Sigmoid colon (tissue), 7 donors: ENCODE measurements around the gene OR9G1. TPM values are rescaled to one million over a fixed set of nuclear protein-coding genes. Genes with fewer than 3 reads are reported as not detected.

ENCODE experiments used
- DNase-seq: peaks from one replicate; pipeline ENCODE4 v3.0.0-alpha.2; 2019
- H3K27ac ChIP-seq, 4 donors: fragments of 200-600 bp; sonication (generic); one replicate each; pipeline ENCODE4 v1.5.1; 2016 to 2019; ENCODE audit warnings: mild to moderate bottlenecking in 1 of 4
- H3K27me3 ChIP-seq, 3 donors: fragments of 200-600 bp; sonication (generic); one replicate each; pipeline ENCODE4 v1.5.1; 2019; ENCODE audit warnings: mild to moderate bottlenecking in 1 of 3
- H3K36me3 ChIP-seq, 4 donors: fragments of 200-600 bp; sonication (generic); one replicate each; pipeline ENCODE4 v1.5.1; 2016 to 2019
- H3K4me1 ChIP-seq, 4 donors: fragments of 200-600 bp; sonication (generic); one replicate each; pipeline ENCODE4 v1.5.1; 2017 to 2019
- H3K4me3 ChIP-seq, 4 donors: fragments of 200-600 bp; sonication (generic); one replicate each; pipeline ENCODE4 v1.5.1; 2017 to 2019; ENCODE audit warnings: mild to moderate bottlenecking in 2 of 4, moderate library complexity in 1 of 4
- H3K9me3 ChIP-seq, 4 donors: fragments of 200-600 bp in 3 of 4; sonication (generic) in 3 of 4; one replicate each; pipeline versions ENCODE4 v1.5.1 to v1.6.1; 2013 to 2019
- CTCF ChIP-seq, 4 experiments: fragments of 450-650 bp in 3 of 4; fragments of 200-600 bp in 1 of 4; IDR thresholded peaks; one replicate each; pipeline ENCODE4 v1.5.1; 2016 to 2019; ENCODE audit warnings: antibody characterized with exemption in 4 of 4, mild to moderate bottlenecking in 3 of 4, moderate library complexity in 2 of 4
- EP300 ChIP-seq, 4 donors: sonication (generic); formaldehyde crosslinking; IDR thresholded peaks; one replicate each; pipeline ENCODE4 v1.6.1; 2017; ENCODE audit warnings: antibody characterized with exemption in 4 of 4
- POLR2A ChIP-seq, 2 donors: fragments of 450-650 bp; IDR thresholded peaks; one replicate each; pipeline ENCODE4 v1.6.1; 2016; ENCODE audit warnings: antibody characterized with exemption in 2 of 2, mild to moderate bottlenecking in 2 of 2, moderate library complexity in 2 of 2
- POLR2AphosphoS5 ChIP-seq, 4 donors: sonication (generic); formaldehyde crosslinking; IDR thresholded peaks; one replicate each; pipeline ENCODE4 v1.6.1; 2017; ENCODE audit warnings: antibody characterized with exemption in 4 of 4
- WGBS, 2 donors: extraction: QIAGEN DNeasy Blood & Tissue Kit; methylation state at CpG; one replicate each; pipeline ENCODE4 v1.1.7; 2013; 5-methylcytosine and 5-hydroxymethylcytosine counted together
- intact Hi-C: fragments of 100-400 bp; cut with DNase I; formaldehyde crosslinking; loops from one replicate; pipeline ENCODE4 v1.15.1; 2023
- polyA plus RNA-seq, 3 donors: library from polyadenylated mRNA; stranded (reverse); fragments of 200-250 nt; gene quantifications; one replicate each; pipeline ENCODE4 v1.2.3, GENCODE V29; 2013
- total RNA-seq, 4 donors: library from RNA; depleted of rRNA; stranded (reverse); fragments of >200 nt; gene quantifications; one replicate each; pipeline ENCODE4 v1.1.0, GENCODE V29; 2016
- donor health status: healthy with polysubstance abuse.
- donor health status: Bipolar disorder and iron deficiency.
- donor health status: healthy.

OR9G1 gene
- total and polyA plus RNA-seq, 7 donors, result 1.8 TPM; not detected in 6

DNA sequence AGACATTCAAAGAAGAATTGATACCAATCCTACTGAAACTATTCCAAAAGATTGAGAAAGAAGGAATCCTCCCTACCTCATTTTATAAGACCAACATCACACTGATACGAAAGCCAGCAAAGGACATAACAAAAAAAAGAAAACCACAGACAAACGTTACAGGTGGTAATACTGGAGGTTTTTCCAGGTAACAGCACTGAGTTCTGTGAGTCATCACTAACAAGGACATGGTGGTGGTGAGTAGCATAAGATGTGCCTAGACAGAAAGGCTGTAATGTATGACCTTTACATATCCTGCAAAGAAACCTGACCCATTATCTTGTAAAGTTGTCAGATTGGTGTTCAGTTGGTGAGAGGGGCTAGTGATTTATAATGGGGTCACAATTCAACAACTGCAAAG lies 15.3 kb downstream of the OR9G1 start:
- Histone ChIP-seq H3K9me3 (no peaks in the 10 kb centered on the region), H3K36me3 (no peaks in the 10 kb centered on the region), H3K27me3 (no peaks in the 10 kb centered on the region), H3K27ac (no peak overlapping the region), H3K4me3 (no peak overlapping the region), H3K4me1 (no peaks in the 10 kb centered on the region)
- intact Hi-C loops, result no loop called here
- no peak for DNase-seq
- 73 to 75% methylated on average over 2 of the region's 2 CpGs for whole genome bisulfite sequencing, 2 donors
- no peak for TF ChIP-seq POLR2AphosphoS5 (IDR thresholded peaks at IDR 0.05)
- no peak for TF ChIP-seq EP300 (IDR thresholded peaks at IDR 0.05)
- no peak for TF ChIP-seq CTCF (IDR thresholded peaks at IDR 0.05)
- no peak for TF ChIP-seq POLR2A (IDR thresholded peaks at IDR 0.05)

DNA sequence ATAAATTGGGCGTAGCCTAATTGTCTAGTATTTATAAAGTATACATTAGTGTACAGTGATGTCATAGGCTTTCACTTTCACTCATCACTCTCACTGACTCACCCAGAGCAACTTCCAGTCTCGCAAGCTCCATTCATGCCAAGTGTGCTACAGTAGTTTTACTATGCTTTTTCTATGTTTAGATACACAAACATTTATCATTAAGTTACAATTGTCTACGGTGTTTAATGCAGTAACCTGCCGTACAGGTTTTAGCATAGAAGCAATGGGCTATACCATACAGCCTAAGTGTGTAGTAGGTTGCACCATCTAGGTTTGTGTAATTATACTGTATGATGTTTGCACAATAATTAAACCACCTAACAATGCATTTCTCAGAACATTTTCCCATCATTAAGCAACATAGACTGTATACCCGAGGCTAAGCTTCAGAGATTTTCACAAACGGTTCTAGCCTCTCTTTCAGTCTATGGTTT lies 17.5 kb downstream of the OR9G1 start:
- Histone ChIP-seq H3K27ac (no peak overlapping the region), H3K4me1 (no peaks in the 10 kb centered on the region)

DNA sequence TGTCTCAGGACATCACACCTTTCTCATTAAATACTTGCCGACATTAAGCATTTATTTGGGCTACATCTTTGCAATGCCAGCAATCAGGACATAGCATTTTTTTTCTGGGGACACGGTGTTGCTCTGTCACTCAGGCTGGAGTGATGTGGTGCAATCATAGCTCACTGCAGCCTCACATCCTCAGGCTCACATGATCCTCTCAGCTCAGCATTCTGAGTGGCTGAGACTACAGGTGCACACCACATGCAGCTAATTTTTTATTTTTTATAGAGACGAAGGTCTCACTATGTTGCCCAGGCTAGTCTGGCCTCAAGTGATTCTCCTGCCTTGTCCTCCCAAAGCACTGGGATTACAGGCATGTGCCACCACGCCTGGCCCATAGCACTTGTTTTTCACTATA lies 21.6 kb downstream of the OR9G1 start:
- Histone ChIP-seq H3K4me3 (no peak overlapping the region), H3K4me1 (no peaks in the 10 kb centered on the region), H3K27me3 (no peaks in the 10 kb centered on the region), H3K27ac (no peak overlapping the region), H3K9me3 (no peaks in the 10 kb centered on the region), H3K36me3 (no peaks in the 10 kb centered on the region)
- WGBS, 2 donors, result 80 to 84% methylated on average over 4 of the region's 4 CpGs
- intact Hi-C loops, result no loop called here
- DNase-seq, result no peak
- TF ChIP-seq CTCF (IDR thresholded peaks at IDR 0.05), result no peak
- no peak for TF ChIP-seq POLR2A (IDR thresholded peaks at IDR 0.05)
- no peak for TF ChIP-seq EP300 (IDR thresholded peaks at IDR 0.05)

More for the DNA sequence above, 17.5 kb downstream of the OR9G1 start:
- WGBS, 2 donors, result 18 to 63% methylated on average over 6 of the region's 6 CpGs
- Histone ChIP-seq H3K9me3 (no peaks in the 10 kb centered on the region), H3K4me3 (no peak overlapping the region), H3K27me3 (no peaks in the 10 kb centered on the region), H3K36me3 (no peaks in the 10 kb centered on the region)
- no peak for DNase-seq
- intact Hi-C loops, result no loop called here
- TF ChIP-seq POLR2A (IDR thresholded peaks at IDR 0.05), result no peak
- no peak for TF ChIP-seq POLR2AphosphoS5 (IDR thresholded peaks at IDR 0.05)
- TF ChIP-seq EP300 (IDR thresholded peaks at IDR 0.05), result no peak
- no peak for TF ChIP-seq CTCF (IDR thresholded peaks at IDR 0.05)

DNA sequence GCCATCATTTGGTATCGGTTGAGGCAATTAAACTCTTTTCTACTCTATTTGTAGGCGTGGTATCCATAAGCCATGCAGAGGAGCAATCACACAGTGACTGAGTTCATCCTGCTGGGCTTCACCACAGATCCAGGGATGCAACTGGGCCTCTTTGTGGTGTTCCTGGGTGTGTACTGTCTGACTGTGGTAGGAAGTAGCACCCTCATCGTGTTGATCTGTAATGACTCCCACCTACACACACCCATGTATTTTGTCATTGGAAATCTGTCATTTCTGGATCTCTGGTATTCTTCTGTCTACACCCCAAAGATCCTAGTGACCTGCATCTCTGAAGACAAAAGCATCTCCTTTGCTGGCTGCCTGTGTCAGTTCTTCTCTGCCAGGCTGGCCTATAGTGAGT lies 41.2 kb downstream of the OR9G1 start:
- no peak overlapping the region for H3K27ac ChIP-seq
- intact Hi-C loops, result no loop called here
- H3K9me3 ChIP-seq, result no peaks in the 10 kb centered on the region
- H3K4me1 ChIP-seq, result no peaks in the 10 kb centered on the region
- no peaks in the 10 kb centered on the region for H3K36me3 ChIP-seq
- DNase-seq, result no peak
- H3K4me3 ChIP-seq, result no peak overlapping the region
- WGBS, 2 donors, result 83 to 88% methylated on average over 3 of the region's 3 CpGs
- no peaks in the 10 kb centered on the region for H3K27me3 ChIP-seq
- TF ChIP-seq POLR2A (IDR thresholded peaks at IDR 0.05) (no peak), CTCF (IDR thresholded peaks at IDR 0.05) (no peak), POLR2AphosphoS5 (IDR thresholded peaks at IDR 0.05) (no peak), EP300 (IDR thresholded peaks at IDR 0.05) (no peak)

GRCh38 chr11:56740886-56741285 lies 42.0 kb downstream of the OR9G1 start:
- intact Hi-C loops, result no loop called here
- no peak for DNase-seq
- no peaks in the 10 kb centered on the region for H3K9me3 ChIP-seq
- no peaks in the 10 kb centered on the region for H3K27me3 ChIP-seq
- no peak overlapping the region for H3K4me3 ChIP-seq
- H3K36me3 ChIP-seq, result no peaks in the 10 kb centered on the region
- 85 to 91% methylated on average over 4 of the region's 4 CpGs for WGBS, 2 donors
- no peak overlapping the region for H3K27ac ChIP-seq
- TF ChIP-seq EP300 (IDR thresholded peaks at IDR 0.05), result no peak
- TF ChIP-seq CTCF (IDR thresholded peaks at IDR 0.05), result no peak
- no peak for TF ChIP-seq POLR2AphosphoS5 (IDR thresholded peaks at IDR 0.05)
- TF ChIP-seq POLR2A (IDR thresholded peaks at IDR 0.05), result no peak
- no peaks in the 10 kb centered on the region for H3K4me1 ChIP-seq
